ENCODE results near the gene NYNRIN. TPM values are rescaled to one million over a fixed set of nuclear protein-coding genes. Genes with fewer than 3 reads are reported as not detected.
"Not testable (repeated sequence)": the region's sequence is repeated elsewhere in the genome, so short reads cannot be mapped to it uniquely, and the experiment has no call there.

NYNRIN gene
- total RNA-seq, 2 experiments from 2014 or later: 0.05 to 0.50 TPM

DNA sequence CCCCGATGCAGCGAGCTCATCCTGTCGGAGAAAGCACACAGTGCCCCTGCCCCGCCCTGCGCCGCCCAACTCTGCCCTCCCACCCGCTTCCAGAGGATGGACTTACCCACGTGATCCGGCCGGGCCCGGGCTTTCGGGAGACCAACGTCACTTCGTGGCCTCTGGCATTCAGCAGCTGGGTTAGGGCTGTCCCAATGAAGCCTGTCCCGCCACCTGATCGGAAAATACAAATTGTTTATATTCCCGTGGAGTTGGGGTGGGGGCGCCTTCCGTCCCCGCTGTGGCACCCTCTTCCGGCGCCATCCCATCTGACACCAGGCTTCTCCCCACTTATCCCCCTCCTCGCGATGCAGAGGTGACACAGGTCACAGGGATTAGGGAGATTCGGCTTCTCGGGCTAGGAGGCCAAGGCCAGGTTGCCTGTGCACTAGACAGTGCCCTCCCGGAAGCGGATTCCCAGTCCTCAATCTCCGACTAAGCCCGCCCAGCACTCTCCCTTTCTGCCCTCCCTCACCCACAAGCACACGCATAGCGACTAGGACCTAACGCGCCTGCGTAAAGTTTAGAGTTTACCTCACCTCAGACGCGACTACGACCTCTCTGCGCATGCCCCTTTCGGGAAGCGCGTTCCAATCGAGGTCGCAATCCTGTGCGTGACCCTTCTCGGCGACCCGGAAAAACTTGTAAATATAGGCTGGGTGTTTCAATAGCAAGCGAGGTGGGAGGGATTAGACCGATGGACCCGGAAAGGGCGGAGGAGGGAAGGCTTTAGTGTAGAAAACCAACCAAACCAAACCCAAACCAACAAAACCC lies 43.6 kb downstream of the NYNRIN start, which contains the start of gene SDR39U1:
Gene SDR39U1 (minus strand): TSS at position 537 of the 813 bp plus-strand sequence. CDS start 7 bp downstream, at position 530.
- Mint-ChIP-seq H3K36me3 (peaks cover 33% of the 10 kb centered on the region), H3K27ac (peak within 1 kb of the TSS; percentile 98), H3K27me3 (peaks cover 2% of the 10 kb centered on the region), H3K9me3 (ENCODE audit: low read depth) (no peaks in the 10 kb centered on the region), H3K4me3 (peak within 1 kb of the TSS; percentile 90), H3K4me1 (peaks cover 53% of the 10 kb centered on the region)
- CTCF ChIA-PET: interaction anchor here (0.6 to 6.0 kb wide), 10 partner anchors 9 to 231 kb away, joined by 3 to 70 read pairs (median 4); partner anchors contain the start of genes ADCY4, CBLN3, KHNYN and TINF2
- ATAC-seq (peak; percentile 94), DNase-seq (peak; percentile 99)

DNA sequence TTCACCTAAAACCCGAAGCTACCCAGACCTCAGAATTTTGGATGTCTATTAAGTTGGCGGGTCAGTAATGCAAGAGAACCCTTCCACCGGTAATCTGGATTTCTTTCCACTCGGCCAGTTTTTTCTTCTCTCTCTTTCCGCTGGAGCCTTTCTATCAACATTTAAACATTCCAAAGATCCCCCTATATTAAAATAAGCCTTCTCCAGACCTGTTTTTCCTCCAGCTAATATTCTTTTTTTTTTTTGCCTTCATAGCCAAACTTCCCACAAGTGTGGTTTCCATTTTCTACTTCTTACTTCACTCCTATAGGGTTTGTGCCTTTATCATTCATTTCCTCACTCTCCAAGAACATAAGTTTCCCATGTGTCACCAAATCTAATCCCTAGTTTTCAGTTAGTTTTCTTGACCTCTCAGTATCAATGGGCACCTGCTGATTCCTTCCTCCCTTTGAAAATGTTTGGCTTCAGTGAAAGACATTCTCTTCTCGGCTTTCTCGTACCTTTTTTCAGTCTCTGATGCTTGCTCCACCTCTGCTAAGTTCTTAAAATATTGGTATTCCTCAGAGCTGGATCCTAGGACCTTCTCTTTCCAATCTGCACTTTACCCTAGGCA lies 44.4 kb downstream of the NYNRIN start:
- H3K27ac Mint-ChIP-seq: peak overlapping the region; percentile 98
- no peak for DNase-seq
- ATAC-seq: no peak
- no peaks in the 10 kb centered on the region for H3K9me3 Mint-ChIP-seq (ENCODE audit: low read depth)
- peak overlapping the region; percentile 90 for H3K4me3 Mint-ChIP-seq
- peaks cover 28% of the 10 kb centered on the region for H3K36me3 Mint-ChIP-seq
- peaks cover 46% of the 10 kb centered on the region for H3K4me1 Mint-ChIP-seq
- H3K27me3 Mint-ChIP-seq: peaks cover 2% of the 10 kb centered on the region
- CTCF ChIA-PET: interaction anchor here (0.6 to 6.0 kb wide), 7 partner anchors 12 to 355 kb away, joined by 3 to 70 read pairs (median 3); partner anchors contain the start of genes ADCY4, CBLN3 and KHNYN

DNA sequence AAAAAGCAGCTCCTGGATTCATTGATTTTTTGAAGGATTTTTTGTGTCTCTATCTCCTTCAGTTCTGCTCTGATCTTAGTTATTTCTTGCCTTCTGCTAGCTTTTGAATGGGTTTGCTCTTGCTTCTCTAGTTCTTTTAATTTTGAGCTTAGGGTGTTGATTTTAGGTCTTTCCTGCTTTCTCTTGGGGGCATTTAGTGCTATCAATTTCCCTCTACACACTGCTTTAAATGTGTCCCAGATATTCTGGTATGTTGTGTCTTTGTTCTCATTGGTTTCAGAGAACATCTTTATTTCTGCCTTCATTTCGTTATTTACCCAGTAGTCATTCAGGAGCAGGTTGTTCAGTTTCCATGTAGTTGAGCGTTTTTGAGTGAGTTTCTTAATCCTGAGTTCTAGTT lies 52.0 kb downstream of the NYNRIN start:
- H3K4me3 Mint-ChIP-seq; ATAC-seq; H3K4me1 Mint-ChIP-seq; H3K27me3 Mint-ChIP-seq; DNase-seq; H3K27ac Mint-ChIP-seq; CTCF ChIA-PET; H3K9me3 Mint-ChIP-seq (ENCODE audit: low read depth): not testable (repeated sequence)
- H3K36me3 Mint-ChIP-seq: peaks cover 26% of the 10 kb centered on the region

DNA sequence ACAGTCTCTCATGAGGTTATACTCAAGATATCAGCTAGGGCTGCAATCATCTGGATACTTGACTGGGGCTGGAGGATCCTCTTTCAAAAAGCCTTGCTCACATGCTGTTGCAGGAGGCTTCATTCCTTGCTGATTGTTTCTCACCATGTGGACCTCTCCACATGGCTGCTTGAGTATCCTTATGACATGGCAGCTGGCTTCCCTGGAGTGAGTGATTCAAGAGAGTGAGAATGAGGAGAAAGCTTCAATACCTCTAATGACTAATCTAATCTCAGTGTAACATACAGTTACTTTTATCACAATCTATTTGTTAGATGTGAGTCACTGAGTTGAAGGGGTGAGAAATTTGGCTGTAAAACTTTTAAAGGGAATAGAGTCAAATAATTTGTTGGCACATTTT lies 58.2 kb downstream of the NYNRIN start:
- no peak overlapping the region for H3K4me3 Mint-ChIP-seq
- H3K27ac Mint-ChIP-seq: no peak overlapping the region
- CTCF ChIA-PET: no interaction called here
- ATAC-seq: no peak
- no peak for DNase-seq
- H3K9me3 Mint-ChIP-seq (ENCODE audit: low read depth): peaks cover 6% of the 10 kb centered on the region
- H3K36me3 Mint-ChIP-seq: peaks cover 22% of the 10 kb centered on the region
- peaks cover 13% of the 10 kb centered on the region for H3K4me1 Mint-ChIP-seq
- no peaks in the 10 kb centered on the region for H3K27me3 Mint-ChIP-seq

DNA sequence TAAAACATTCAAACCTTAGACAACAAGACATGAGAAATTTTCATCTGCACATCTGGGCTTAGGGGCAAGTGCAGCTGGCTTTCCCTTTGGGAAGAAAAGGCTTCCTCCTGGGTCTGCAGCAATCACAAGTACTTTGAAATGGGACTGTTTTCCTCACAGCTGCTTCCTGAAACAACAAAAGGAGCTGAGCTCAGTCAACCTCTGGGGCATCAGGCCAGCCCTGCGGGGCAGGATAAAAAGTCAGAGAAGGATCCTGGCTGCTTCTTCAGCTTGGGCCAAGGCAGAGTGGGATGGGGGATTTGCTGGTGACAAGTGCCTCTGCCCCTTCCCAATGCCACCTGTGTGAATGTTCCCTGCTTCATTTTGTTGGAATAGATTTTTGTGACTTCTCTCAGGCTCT lies 59.9 kb downstream of the NYNRIN start:
- DNase-seq (no peak), ATAC-seq (no peak)
- Mint-ChIP-seq H3K4me1 (peaks cover 14% of the 10 kb centered on the region), H3K9me3 (ENCODE audit: low read depth) (peaks cover 8% of the 10 kb centered on the region), H3K4me3 (no peak overlapping the region), H3K27me3 (no peaks in the 10 kb centered on the region), H3K27ac (no peak overlapping the region), H3K36me3 (peaks cover 12% of the 10 kb centered on the region)
- CTCF ChIA-PET: interaction anchor here (1.2 kb wide), 1 partner anchor 147 kb away, joined by 3 read pairs; no protein-coding TSS in a partner anchor

DNA sequence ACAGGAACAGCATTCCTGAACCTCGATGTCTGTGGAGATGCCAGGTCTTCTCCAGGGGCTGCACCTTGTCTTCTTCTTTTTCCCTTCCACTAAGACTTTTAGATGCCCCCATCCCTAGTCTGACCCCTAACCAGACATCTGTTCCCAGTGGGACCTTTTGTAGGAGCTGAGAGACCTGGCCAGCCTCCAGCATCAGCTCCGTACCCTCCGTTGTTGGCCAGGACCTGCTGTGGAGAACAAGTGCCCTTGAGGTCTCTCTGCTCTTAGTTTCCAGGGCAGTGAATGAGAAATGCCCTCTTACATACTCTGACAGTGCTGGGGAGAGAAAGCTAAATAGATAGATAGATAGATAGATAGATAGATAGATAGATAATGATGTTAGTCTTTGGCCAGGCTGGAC lies 60.5 kb downstream of the NYNRIN start:
- Mint-ChIP-seq H3K27ac (no peak overlapping the region), H3K9me3 (ENCODE audit: low read depth) (peaks cover 3% of the 10 kb centered on the region), H3K27me3 (no peaks in the 10 kb centered on the region), H3K4me1 (peaks cover 12% of the 10 kb centered on the region), H3K36me3 (peaks cover 6% of the 10 kb centered on the region), H3K4me3 (no peak overlapping the region)
- ATAC-seq: no peak
- no peak for DNase-seq
- CTCF ChIA-PET: interaction anchor here (0.7 kb wide), 1 partner anchor 16 kb away, joined by 3 read pairs; no protein-coding TSS in a partner anchor

DNA sequence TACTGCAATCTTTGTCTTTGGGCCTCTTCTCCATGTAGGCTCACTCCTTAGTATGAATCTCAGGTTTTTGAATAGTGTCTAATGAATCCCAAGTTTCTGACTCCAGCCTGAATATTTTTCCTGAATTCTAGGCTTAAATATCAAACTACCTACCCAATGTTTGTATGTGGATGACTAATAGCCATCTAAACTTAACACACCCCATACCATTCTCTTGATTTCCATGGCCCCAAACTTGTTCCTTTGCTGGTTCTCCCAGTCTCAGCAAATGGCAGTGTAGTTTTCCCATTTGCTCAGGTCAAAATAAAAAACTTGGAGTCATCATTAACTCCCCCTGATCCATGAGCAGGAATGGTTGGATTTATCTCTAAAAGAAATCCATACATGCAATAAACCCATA lies 62.5 kb downstream of the NYNRIN start:
- Mint-ChIP-seq H3K4me1 (peaks cover 17% of the 10 kb centered on the region), H3K36me3 (peaks cover 4% of the 10 kb centered on the region), H3K4me3 (no peak overlapping the region), H3K9me3 (ENCODE audit: low read depth) (peaks cover 3% of the 10 kb centered on the region), H3K27me3 (no peaks in the 10 kb centered on the region), H3K27ac (no peak overlapping the region)
- no peak for DNase-seq
- CTCF ChIA-PET: no interaction called here
- no peak for ATAC-seq

DNA sequence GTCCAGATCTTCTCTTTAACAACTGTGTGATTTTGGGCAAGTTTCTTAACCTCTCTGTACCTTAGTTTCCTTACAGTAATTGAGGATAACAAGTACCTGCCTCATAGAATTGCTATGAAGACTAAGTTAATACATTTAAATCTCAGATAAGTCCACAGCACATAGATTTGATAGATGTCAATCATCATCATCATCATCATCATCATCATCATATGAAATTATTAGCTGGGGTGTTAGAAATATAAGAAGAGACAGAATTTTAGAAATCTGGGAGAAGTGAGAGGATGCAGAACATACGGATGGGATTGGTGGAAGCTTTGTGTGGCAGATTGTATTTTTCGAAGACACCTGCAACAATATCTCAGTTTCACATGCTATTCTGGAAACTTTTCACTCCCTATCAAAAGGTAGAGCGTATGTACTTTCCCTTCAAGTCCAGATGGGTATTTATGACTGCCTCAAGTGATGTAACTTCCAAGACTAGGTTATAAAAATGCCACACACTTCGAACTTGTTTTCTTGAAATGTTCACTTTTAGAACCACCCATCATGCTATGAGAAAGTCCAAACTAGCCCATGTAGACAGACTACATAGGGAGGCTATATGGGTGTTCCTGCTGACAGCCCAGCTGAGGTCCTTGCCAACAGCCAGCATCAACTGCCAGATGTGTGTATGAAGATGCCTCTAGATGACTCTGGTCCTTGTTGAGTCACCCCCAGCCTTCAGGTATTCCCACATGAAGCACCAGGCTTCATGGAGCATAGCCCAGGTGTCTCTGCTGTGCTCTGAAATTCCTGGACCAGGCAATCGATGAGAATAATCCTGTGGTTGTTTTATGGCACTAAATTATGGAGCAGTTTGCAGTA lies 64.4 kb downstream of the NYNRIN start:
- DNase-seq: no peak
- peaks cover 3% of the 10 kb centered on the region for H3K9me3 Mint-ChIP-seq (ENCODE audit: low read depth)
- CTCF ChIA-PET: no interaction called here
- H3K36me3 Mint-ChIP-seq: peaks cover 4% of the 10 kb centered on the region
- H3K4me3 Mint-ChIP-seq: no peak overlapping the region
- H3K27me3 Mint-ChIP-seq: no peaks in the 10 kb centered on the region
- no peak overlapping the region for H3K27ac Mint-ChIP-seq
- no peak for ATAC-seq
- H3K4me1 Mint-ChIP-seq: peaks cover 11% of the 10 kb centered on the region

DNA sequence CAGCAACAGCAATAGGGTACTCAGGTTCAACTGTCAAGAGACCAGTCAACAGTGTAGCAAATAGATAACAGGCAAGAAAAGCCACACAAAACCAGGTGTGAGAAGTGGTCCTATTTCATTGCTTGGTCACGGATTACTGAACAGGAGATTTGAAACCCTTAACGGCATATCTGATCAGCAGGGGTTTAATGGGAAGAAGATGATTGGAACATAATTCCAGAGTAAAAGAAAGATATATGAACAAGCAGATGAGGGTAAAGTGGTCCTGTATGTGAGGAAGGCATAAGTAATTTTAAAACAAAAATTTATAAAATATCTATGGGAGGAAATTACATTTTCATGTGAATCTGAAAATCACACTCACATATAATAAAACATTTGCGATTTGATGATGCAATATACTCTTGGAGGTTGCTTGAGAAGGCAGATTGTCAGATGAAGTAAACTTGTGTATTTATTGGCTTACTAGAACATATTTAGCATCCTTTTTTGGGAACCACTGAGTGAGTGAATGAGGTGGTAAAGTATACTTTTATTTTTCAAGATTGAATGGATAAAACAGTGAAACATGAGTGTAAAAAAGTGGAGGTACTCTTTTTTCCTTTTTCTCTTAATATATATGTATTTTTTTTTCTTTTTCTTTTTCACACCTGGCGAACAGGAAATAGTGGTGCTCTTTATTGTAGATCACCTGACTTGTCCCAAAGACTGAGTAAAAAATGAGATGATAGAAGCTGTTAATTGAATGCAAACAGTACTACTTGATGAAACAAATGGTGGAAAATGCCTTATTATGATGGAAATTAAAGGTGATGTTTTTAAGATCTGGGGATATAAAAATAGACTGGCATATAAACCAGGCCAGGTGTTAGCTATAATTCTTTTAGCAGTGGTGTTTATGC lies 65.3 kb downstream of the NYNRIN start:
- H3K9me3 Mint-ChIP-seq (ENCODE audit: low read depth): peaks cover 3% of the 10 kb centered on the region
- H3K27me3 Mint-ChIP-seq: no peaks in the 10 kb centered on the region
- H3K27ac Mint-ChIP-seq: no peak overlapping the region
- H3K4me1 Mint-ChIP-seq: peaks cover 11% of the 10 kb centered on the region
- CTCF ChIA-PET: no interaction called here
- DNase-seq (no peak), ATAC-seq (no peak)
- H3K36me3 Mint-ChIP-seq: peaks cover 4% of the 10 kb centered on the region
- no peak overlapping the region for H3K4me3 Mint-ChIP-seq

DNA sequence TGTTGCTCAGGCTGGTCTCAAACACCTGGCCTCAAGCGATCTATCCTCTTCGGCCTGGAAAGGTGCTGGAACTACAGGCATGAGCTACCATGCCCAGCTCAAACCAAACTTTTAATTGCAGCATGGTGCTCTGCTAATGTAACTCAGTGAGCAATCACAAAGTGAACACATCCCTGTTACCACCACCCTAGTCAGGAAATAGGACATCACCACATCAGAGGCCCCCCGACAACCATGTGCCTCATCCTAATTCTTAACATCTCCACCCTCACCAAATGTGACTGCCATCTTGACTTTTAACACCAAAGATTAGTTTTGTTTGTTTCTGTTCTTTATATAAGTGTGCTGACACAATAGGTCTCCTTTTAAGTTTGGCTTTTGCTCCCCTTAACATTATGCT lies 66.6 kb downstream of the NYNRIN start:
- Mint-ChIP-seq H3K9me3 (ENCODE audit: low read depth) (peaks cover 3% of the 10 kb centered on the region), H3K4me1 (peaks cover 11% of the 10 kb centered on the region), H3K36me3 (peaks cover 4% of the 10 kb centered on the region), H3K4me3 (no peak overlapping the region), H3K27ac (no peak overlapping the region), H3K27me3 (no peaks in the 10 kb centered on the region)
- CTCF ChIA-PET: no interaction called here
- ATAC-seq (no peak), DNase-seq (no peak)

DNA sequence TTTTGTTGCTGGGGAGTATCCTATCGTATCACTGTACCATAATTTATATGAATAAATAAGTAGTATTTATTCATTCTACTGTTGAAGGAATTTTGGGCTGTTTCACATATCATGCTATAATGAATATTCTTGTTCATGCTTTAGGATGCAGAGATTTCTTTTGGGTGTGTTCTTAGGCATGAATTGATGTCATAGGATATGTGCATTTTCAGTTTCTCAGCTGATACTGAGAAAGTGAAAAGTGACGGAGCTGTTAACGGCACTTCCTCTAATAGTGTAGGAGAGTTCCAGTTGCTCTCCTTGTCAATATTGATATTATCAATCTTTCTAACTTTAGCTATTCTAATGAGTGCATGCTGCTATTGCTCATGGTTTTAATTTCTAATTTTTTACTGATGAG lies 67.0 kb downstream of the NYNRIN start:
- H3K4me3 Mint-ChIP-seq: no peak overlapping the region
- CTCF ChIA-PET: no interaction called here
- H3K4me1 Mint-ChIP-seq: peaks cover 11% of the 10 kb centered on the region
- H3K27ac Mint-ChIP-seq: no peak overlapping the region
- no peaks in the 10 kb centered on the region for H3K27me3 Mint-ChIP-seq
- no peak for ATAC-seq
- peaks cover 3% of the 10 kb centered on the region for H3K9me3 Mint-ChIP-seq (ENCODE audit: low read depth)
- no peak for DNase-seq
- H3K36me3 Mint-ChIP-seq: peaks cover 3% of the 10 kb centered on the region
